HEK293 (cell line): ENCODE measurements around the gene TMEM45A.

ENCODE experiments used
- CTCF ChIA-PET: fragments of 350-600 bp; formaldehyde crosslinking; extraction: SDS; loops from one replicate; lab custom pipeline; 2021; ENCODE audit warnings: antibody characterized with exemption; lab: Yijun Ruan, JAX
- POLR2A ChIA-PET: fragments of 300-600 bp; formaldehyde crosslinking; extraction: SDS; loops from one replicate; lab custom pipeline; 2020; ENCODE audit warnings: antibody characterized with exemption, inconsistent platforms; lab: Yijun Ruan, JAX
- H3K27ac ChIP-seq: fragments of 200-500 bp; sonication (Bioruptor generic); 2 replicates; pipeline ENCODE4 v1.5.1; 2014; ENCODE audit warnings: low read depth, low read length, control low read depth, inconsistent platforms; ENCODE audit errors: extremely low read depth
- H3K36me3 ChIP-seq, 2 experiments: fragments of 200-500 bp in 1 of 2; sonication (Bioruptor generic) in 1 of 2; 1 replicate in 1 of 2; 2 replicates in 1 of 2; pipeline ENCODE4 v1.5.1; 2014 to 2017; ENCODE audit warnings: inconsistent platforms in 2 of 2, low read length in 2 of 2; ENCODE audit not compliant: control insufficient read depth in 2 of 2, insufficient read depth in 1 of 2
- H3K4me1 ChIP-seq: fragments of 200-500 bp; sonication (Bioruptor generic); 2 replicates; pipeline ENCODE4 v1.5.1; 2014; ENCODE audit warnings: mild to moderate bottlenecking, low read length, inconsistent platforms; ENCODE audit not compliant: control insufficient read depth, insufficient read depth
- H3K4me3 ChIP-seq: 2 replicates; pipeline ENCODE4 v1.5.1; 2011; ENCODE audit warnings: low read depth, mild to moderate bottlenecking, control low read depth, low read length, moderate library complexity
- H3K9me3 ChIP-seq: fragments of 200-500 bp; sonication (Bioruptor generic); 2 replicates; pipeline ENCODE4 v1.5.1; 2014; ENCODE audit warnings: low read depth, low read length, inconsistent platforms; ENCODE audit not compliant: control insufficient read depth, insufficient read depth
- FEZF1 ChIP-seq: fragments of 450-650 bp; formaldehyde crosslinking; IDR thresholded peaks from 2 replicates; pipeline ENCODE4 v1.5.1; 2016; ENCODE audit warnings: missing biosample characterization, missing genetic modification characterization
- GLIS1 ChIP-seq: fragments of 450-650 bp; formaldehyde crosslinking; IDR thresholded peaks from 2 replicates; pipeline ENCODE4 v1.5.1; 2016; ENCODE audit warnings: missing biosample characterization, missing genetic modification characterization
- HOXA7 ChIP-seq: sonication (generic); formaldehyde crosslinking; IDR thresholded peaks from 2 replicates; pipeline ENCODE4 v1.8.1; 2022; ENCODE audit warnings: missing genetic modification reagents, borderline replicate concordance
- MZF1 ChIP-seq: fragments of 450-650 bp; formaldehyde crosslinking; IDR thresholded peaks from 2 replicates; pipeline ENCODE4 v1.5.1; 2017; ENCODE audit warnings: missing biosample characterization, missing genetic modification characterization, borderline replicate concordance
- RBAK ChIP-seq: fragments of 450-650 bp; formaldehyde crosslinking; IDR thresholded peaks from 2 replicates; pipeline ENCODE4 v1.5.1; 2016; ENCODE audit warnings: missing biosample characterization, missing genetic modification characterization
- REPIN1 ChIP-seq: fragments of 450-650 bp; formaldehyde crosslinking; IDR thresholded peaks from 2 replicates; pipeline ENCODE4 v1.5.1; 2017; ENCODE audit warnings: missing biosample characterization, missing genetic modification characterization, low read depth
- SP2 ChIP-seq: fragments of 450-650 bp; formaldehyde crosslinking; IDR thresholded peaks from 2 replicates; pipeline ENCODE4 v1.5.1; 2016; ENCODE audit warnings: missing biosample characterization, missing genetic modification characterization
- YY1 ChIP-seq: fragments of 450-650 bp; formaldehyde crosslinking; IDR thresholded peaks from 2 replicates; pipeline ENCODE4 v1.5.1; 2018; ENCODE audit warnings: missing biosample characterization, missing genetic modification characterization
- ZBTB21 ChIP-seq: fragments of 450-650 bp; formaldehyde crosslinking; IDR thresholded peaks from 2 replicates; pipeline ENCODE4 v1.5.1; 2017; ENCODE audit warnings: missing biosample characterization, missing genetic modification characterization
- ZFP41 ChIP-seq: fragments of 450-650 bp; formaldehyde crosslinking; IDR thresholded peaks from 2 replicates; pipeline ENCODE4 v1.5.1; 2016; ENCODE audit warnings: missing biosample characterization, missing genetic modification characterization, borderline replicate concordance
- ZNF146 ChIP-seq: fragments of 450-650 bp; formaldehyde crosslinking; IDR thresholded peaks from 2 replicates; pipeline ENCODE4 v1.5.1; 2016; ENCODE audit warnings: missing biosample characterization, missing genetic modification characterization
- ZNF223 ChIP-seq: fragments of 450-650 bp; formaldehyde crosslinking; IDR thresholded peaks from 2 replicates; pipeline ENCODE4 v1.5.1; 2016; ENCODE audit warnings: missing biosample characterization, missing genetic modification characterization
- ZNF239 ChIP-seq: fragments of 450-650 bp; formaldehyde crosslinking; IDR thresholded peaks from 2 replicates; pipeline ENCODE4 v1.5.1; 2016; ENCODE audit warnings: missing biosample characterization, missing genetic modification characterization
- ZNF324 ChIP-seq: fragments of 450-650 bp; formaldehyde crosslinking; IDR thresholded peaks from 2 replicates; pipeline ENCODE4 v1.5.1; 2016; ENCODE audit warnings: missing biosample characterization, missing genetic modification characterization
- ZNF335 ChIP-seq: fragments of 450-650 bp; formaldehyde crosslinking; conservative IDR thresholded peaks from 2 replicates; pipeline ENCODE4 v1.5.1; 2016; ENCODE audit warnings: missing biosample characterization, missing genetic modification characterization
- ZNF341 ChIP-seq: fragments of 450-650 bp; formaldehyde crosslinking; IDR thresholded peaks from 2 replicates; pipeline ENCODE4; 2016; ENCODE audit warnings: low read depth, missing biosample characterization, missing genetic modification characterization
- ZNF354C ChIP-seq: fragments of 450-650 bp; formaldehyde crosslinking; IDR thresholded peaks from 2 replicates; pipeline ENCODE4 v1.5.1; 2016; ENCODE audit warnings: missing biosample characterization, missing genetic modification characterization, low read depth, borderline replicate concordance
- ZNF48 ChIP-seq: fragments of 450-650 bp; formaldehyde crosslinking; IDR thresholded peaks from 2 replicates; pipeline ENCODE4 v1.5.1; 2016; ENCODE audit warnings: missing biosample characterization, missing genetic modification characterization
- ZNF529 ChIP-seq: fragments of 450-650 bp; formaldehyde crosslinking; IDR thresholded peaks from 2 replicates; pipeline ENCODE4 v1.5.1; 2017; ENCODE audit warnings: missing genetic modification characterization, missing biosample characterization; ENCODE audit not compliant: insufficient replicate concordance
- ZNF600 ChIP-seq: fragments of 450-650 bp; formaldehyde crosslinking; IDR thresholded peaks from 2 replicates; pipeline ENCODE4 v1.5.1; 2016; ENCODE audit warnings: missing biosample characterization, missing genetic modification characterization
- TF ChIP-seq, protein P1 (sequence below): fragments of 450-650 bp; formaldehyde crosslinking; IDR thresholded peaks from 2 replicates; pipeline ENCODE4 v1.5.1; 2017; ENCODE audit warnings: missing biosample characterization, missing genetic modification characterization
- TF ChIP-seq, protein P2 (sequence below): fragments of 450-650 bp; formaldehyde crosslinking; IDR thresholded peaks from 2 replicates; pipeline ENCODE4 v1.5.1; 2016; ENCODE audit warnings: missing biosample characterization, missing genetic modification characterization
- TF ChIP-seq, protein P3 (sequence below): fragments of 450-650 bp; formaldehyde crosslinking; IDR thresholded peaks from 2 replicates; pipeline ENCODE4 v1.5.1; 2016; ENCODE audit warnings: missing biosample characterization, missing genetic modification characterization

The TMEM45A gene

GRCh38 chr3:100536093-100536492 lies 43.7 kb downstream of the TMEM45A start:
- Histone ChIP-seq H3K4me1 (no peaks in the 10 kb centered on the region), H3K9me3 (no peaks in the 10 kb centered on the region), H3K4me3 (no peak overlapping the region), H3K27ac (no peak overlapping the region), H3K36me3 (no peaks in the 10 kb centered on the region)
- ChIA-PET POLR2A (no interaction called here), CTCF (no interaction called here)
- TF ChIP-seq ZFP41 (tag by site-specific recombination) (no peak), YY1 (tag by site-specific recombination) (no peak), HOXA7 (no peak), ZNF354C (tag by site-specific recombination) (no peak), ZNF529 (tag by site-specific recombination) (no peak), ZNF600 (no peak), ZNF341 (tag by site-specific recombination) (no peak), ZNF335 (tag by site-specific recombination) (no peak), ZNF146 (no peak), GLIS1 (tag by site-specific recombination) (no peak)
- TF ChIP-seq, protein P1, sequence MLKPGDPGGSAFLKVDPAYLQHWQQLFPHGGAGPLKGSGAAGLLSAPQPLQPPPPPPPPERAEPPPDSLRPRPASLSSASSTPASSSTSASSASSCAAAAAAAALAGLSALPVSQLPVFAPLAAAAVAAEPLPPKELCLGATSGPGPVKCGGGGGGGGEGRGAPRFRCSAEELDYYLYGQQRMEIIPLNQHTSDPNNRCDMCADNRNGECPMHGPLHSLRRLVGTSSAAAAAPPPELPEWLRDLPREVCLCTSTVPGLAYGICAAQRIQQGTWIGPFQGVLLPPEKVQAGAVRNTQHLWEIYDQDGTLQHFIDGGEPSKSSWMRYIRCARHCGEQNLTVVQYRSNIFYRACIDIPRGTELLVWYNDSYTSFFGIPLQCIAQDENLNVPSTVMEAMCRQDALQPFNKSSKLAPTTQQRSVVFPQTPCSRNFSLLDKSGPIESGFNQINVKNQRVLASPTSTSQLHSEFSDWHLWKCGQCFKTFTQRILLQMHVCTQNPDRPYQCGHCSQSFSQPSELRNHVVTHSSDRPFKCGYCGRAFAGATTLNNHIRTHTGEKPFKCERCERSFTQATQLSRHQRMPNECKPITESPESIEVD (tag by site-specific recombination): no peak

DNA sequence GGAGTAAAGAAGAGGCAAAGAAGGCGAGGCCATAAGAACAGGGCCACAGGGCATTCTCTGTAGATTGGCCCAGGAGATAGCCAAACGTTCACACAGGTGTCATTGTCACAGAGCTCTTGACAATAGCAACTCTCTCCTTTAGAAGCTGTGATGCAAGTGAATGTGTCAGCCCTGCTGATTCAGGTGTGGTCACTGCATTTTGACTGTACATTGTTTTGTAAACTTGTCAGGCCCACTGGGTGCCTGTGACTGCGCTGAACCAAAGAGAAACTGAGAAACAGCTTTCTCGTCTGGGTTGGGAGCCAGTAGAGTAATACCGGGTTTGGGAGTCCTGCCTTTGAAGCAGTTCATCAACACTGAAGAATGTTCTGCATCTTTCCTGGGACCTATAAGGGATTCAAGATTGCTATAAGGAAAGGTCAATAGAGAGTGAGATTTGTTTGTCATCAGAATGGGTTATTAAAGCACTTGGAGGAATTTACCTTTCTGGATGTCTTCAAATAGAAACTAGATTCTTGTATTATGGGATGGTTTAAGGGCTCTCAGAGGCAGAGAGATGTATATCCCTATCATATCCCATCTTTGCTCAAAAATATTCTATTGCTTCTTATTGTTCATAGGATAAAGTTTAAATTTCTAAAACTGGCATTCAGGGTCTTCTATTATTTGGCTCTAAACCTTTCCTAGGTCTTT lies 45.4 kb downstream of the TMEM45A start:
- CTCF ChIA-PET: no interaction called here
- Histone ChIP-seq H3K36me3 (no peaks in the 10 kb centered on the region), H3K4me3 (no peak overlapping the region), H3K4me1 (no peaks in the 10 kb centered on the region), H3K27ac (no peak overlapping the region), H3K9me3 (no peaks in the 10 kb centered on the region)
- POLR2A ChIA-PET: no interaction called here
- TF ChIP-seq MZF1 (tag by site-specific recombination) (no peak), SP2 (no peak), REPIN1 (tag by site-specific recombination) (no peak), ZNF239 (no peak), ZNF324 (tag by site-specific recombination) (no peak), ZNF48 (tag by site-specific recombination) (no peak), FEZF1 (tag by site-specific recombination) (no peak), ZBTB21 (tag by site-specific recombination) (no peak), RBAK (no peak), ZNF223 (tag by site-specific recombination) (no peak)
- TF ChIP-seq, protein P2, sequence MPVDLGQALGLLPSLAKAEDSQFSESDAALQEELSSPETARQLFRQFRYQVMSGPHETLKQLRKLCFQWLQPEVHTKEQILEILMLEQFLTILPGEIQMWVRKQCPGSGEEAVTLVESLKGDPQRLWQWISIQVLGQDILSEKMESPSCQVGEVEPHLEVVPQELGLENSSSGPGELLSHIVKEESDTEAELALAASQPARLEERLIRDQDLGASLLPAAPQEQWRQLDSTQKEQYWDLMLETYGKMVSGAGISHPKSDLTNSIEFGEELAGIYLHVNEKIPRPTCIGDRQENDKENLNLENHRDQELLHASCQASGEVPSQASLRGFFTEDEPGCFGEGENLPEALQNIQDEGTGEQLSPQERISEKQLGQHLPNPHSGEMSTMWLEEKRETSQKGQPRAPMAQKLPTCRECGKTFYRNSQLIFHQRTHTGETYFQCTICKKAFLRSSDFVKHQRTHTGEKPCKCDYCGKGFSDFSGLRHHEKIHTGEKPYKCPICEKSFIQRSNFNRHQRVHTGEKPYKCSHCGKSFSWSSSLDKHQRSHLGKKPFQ: no peak
- TF ChIP-seq, protein P3, sequence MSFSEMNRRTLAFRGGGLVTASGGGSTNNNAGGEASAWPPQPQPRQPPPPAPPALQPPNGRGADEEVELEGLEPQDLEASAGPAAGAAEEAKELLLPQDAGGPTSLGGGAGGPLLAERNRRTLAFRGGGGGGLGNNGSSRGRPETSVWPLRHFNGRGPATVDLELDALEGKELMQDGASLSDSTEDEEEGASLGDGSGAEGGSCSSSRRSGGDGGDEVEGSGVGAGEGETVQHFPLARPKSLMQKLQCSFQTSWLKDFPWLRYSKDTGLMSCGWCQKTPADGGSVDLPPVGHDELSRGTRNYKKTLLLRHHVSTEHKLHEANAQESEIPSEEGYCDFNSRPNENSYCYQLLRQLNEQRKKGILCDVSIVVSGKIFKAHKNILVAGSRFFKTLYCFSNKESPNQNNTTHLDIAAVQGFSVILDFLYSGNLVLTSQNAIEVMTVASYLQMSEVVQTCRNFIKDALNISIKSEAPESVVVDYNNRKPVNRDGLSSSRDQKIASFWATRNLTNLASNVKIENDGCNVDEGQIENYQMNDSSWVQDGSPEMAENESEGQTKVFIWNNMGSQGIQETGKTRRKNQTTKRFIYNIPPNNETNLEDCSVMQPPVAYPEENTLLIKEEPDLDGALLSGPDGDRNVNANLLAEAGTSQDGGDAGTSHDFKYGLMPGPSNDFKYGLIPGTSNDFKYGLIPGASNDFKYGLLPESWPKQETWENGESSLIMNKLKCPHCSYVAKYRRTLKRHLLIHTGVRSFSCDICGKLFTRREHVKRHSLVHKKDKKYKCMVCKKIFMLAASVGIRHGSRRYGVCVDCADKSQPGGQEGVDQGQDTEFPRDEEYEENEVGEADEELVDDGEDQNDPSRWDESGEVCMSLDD (tag by site-specific recombination): no peak
